ENCODE results near the gene CD300LD.

DNA sequence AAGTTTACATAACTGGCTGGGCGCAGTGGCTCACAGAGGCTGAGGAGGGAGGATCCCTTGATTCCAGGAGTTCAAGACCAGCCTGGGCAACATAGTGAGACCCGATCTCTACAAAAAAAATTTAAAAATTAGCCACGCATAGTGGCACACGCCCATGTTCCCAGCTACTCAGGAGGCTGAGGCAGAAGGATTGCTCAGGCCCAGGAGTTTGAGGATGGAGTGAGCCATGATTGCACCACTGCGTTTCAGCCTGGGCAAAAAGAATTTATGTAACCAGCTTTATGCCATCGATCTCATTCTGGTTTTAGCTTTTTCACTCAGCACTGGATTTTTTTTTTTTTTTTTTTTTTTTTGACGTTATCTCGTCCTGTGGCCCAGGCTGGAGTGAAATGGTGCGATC lies 40.5 kb upstream of the CD300LD start:
- TF ChIP-seq, protein P1, sequence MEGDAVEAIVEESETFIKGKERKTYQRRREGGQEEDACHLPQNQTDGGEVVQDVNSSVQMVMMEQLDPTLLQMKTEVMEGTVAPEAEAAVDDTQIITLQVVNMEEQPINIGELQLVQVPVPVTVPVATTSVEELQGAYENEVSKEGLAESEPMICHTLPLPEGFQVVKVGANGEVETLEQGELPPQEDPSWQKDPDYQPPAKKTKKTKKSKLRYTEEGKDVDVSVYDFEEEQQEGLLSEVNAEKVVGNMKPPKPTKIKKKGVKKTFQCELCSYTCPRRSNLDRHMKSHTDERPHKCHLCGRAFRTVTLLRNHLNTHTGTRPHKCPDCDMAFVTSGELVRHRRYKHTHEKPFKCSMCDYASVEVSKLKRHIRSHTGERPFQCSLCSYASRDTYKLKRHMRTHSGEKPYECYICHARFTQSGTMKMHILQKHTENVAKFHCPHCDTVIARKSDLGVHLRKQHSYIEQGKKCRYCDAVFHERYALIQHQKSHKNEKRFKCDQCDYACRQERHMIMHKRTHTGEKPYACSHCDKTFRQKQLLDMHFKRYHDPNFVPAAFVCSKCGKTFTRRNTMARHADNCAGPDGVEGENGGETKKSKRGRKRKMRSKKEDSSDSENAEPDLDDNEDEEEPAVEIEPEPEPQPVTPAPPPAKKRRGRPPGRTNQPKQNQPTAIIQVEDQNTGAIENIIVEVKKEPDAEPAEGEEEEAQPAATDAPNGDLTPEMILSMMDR (IDR thresholded peaks at IDR 0.05) = no peak
- TF ChIP-seq POLR2A (IDR thresholded peaks at IDR 0.05) (no peak), POLR2AphosphoS5 (IDR thresholded peaks at IDR 0.05) (no peak)

Data from prostate gland (tissue), 2 donors.